HG03196 (cell line): Measurements from ENCODE around the gene RAPH1.

Experiments used
- ATAC-seq: cut with Tn5 transposase; IDR thresholded peaks from one replicate; pipeline ENCODE4 v1.9.1; 2021; ENCODE audit not compliant: unreplicated experiment

RAPH1 gene, protein sequence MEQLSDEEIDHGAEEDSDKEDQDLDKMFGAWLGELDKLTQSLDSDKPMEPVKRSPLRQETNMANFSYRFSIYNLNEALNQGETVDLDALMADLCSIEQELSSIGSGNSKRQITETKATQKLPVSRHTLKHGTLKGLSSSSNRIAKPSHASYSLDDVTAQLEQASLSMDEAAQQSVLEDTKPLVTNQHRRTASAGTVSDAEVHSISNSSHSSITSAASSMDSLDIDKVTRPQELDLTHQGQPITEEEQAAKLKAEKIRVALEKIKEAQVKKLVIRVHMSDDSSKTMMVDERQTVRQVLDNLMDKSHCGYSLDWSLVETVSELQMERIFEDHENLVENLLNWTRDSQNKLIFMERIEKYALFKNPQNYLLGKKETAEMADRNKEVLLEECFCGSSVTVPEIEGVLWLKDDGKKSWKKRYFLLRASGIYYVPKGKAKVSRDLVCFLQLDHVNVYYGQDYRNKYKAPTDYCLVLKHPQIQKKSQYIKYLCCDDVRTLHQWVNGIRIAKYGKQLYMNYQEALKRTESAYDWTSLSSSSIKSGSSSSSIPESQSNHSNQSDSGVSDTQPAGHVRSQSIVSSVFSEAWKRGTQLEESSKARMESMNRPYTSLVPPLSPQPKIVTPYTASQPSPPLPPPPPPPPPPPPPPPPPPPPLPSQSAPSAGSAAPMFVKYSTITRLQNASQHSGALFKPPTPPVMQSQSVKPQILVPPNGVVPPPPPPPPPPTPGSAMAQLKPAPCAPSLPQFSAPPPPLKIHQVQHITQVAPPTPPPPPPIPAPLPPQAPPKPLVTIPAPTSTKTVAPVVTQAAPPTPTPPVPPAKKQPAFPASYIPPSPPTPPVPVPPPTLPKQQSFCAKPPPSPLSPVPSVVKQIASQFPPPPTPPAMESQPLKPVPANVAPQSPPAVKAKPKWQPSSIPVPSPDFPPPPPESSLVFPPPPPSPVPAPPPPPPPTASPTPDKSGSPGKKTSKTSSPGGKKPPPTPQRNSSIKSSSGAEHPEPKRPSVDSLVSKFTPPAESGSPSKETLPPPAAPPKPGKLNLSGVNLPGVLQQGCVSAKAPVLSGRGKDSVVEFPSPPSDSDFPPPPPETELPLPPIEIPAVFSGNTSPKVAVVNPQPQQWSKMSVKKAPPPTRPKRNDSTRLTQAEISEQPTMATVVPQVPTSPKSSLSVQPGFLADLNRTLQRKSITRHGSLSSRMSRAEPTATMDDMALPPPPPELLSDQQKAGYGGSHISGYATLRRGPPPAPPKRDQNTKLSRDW

GRCh38 chr2:203535078-203535783, at the start of gene RAPH1:
Gene RAPH1 (minus strand): TSS chr2:203535301. CDS start chr2:203495353, 39,948 bp downstream.
- ATAC-seq, result peak; percentile 72

DNA sequence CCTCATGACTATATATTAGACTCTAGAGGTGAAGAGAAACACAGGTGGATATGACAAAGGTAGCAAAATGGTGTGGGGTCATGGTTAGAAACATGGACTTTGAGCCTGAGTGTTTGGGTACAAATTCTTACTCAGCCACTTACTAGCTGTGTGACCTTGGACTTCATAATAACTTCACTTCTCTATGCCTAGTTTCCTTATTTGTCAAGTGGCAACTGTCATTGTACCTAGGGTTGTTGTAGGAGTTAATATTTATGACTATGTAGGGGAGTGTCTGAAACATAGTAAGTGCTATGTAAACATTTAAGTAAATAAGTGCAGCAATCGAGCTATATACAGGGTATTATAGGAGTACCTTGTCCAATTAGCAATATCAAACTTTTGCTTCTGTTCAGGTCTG, 49.7 kb upstream of the RAPH1 start:
- no peak for ATAC-seq

DNA sequence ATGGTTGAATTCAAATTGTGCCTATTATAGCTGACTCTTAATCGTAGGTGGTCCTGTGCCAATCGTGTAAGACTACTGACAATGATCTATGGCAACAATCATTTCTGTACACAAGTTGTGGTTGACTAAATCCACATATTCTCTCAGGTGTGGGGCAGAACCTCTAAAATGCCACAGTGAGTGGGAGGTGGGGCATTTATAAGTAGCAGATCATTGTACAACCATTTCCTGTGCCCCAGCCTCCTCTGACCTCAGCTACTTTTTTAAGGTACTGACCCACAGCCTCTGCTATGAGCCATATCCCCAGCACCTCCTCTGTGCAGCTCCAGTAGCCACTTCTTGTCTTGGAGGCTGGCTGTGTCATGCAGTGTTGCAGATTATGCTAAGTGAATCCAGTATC, 48.6 kb upstream of the RAPH1 start:
- peak; percentile 72 for ATAC-seq

- ATAC-seq, result no peak
These were observed 48.1 kb upstream of the RAPH1 start for GRCh38 chr2:203583084-203583695.

DNA sequence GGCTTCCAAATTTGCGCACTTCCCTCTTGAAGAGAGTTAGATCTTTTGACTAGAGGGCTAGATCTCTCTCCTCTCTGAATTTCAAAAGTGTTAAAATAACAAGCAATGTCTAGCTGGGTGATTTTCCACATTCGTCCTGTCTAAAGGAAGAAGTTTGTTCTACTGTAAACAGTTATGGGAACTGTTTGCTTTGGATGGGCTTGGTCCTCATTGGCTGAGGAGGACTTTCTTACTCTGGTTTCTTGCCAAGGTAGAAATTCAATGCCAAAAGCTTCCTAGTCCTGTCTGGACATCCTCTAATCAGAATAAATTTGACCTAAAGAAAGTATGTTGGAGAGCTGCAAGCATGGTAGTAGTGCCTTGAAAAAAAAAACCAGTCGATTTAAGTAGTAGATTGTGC, 47.4 kb upstream of the RAPH1 start:
- no peak for ATAC-seq

- ATAC-seq, result no peak
These were observed 45.7 kb upstream of the RAPH1 start for GRCh38 chr2:203580844-203581243.

- no peak for ATAC-seq
These were observed 44.6 kb upstream of the RAPH1 start for GRCh38 chr2:203579730-203580129.

GRCh38 chr2:203578759-203579643, 43.9 kb upstream of the RAPH1 start:
- peak; percentile 90 for ATAC-seq

GRCh38 chr2:203574824-203575223, 39.7 kb upstream of the RAPH1 start:
- no peak for ATAC-seq

GRCh38 chr2:203572316-203572715, 37.2 kb upstream of the RAPH1 start:
- ATAC-seq, result no peak

DNA sequence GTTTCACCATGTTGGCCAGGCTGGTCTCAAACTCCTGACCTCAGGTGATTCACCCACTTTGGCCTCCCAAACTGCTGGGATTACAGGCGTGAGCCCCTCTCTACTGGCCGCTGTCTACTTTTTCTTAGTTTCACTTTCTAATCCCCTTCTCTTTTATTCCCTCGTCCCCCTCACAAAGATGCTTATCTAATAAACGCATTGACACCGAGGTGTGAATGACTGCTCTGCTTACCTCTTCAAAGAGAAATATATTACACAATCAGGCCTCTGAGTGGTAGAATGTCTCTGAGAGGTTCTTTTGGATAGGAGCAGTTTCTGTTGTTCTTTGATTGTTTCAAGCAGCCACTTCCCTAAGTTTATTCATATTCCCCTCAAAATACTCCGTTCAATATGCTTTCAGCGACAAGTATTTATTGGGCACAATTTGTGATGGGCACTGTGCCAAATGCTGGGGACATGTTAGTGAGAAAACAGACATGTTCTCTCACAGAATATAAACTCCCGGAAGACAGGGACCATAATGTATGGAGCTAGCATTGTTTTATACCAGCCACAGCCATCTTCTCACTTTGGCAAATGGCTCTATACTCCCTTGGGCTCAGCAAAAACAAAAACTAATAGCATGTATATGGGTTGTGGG, 34.7 kb upstream of the RAPH1 start:
- no peak for ATAC-seq

GRCh38 chr2:203567691-203568090, 32.6 kb upstream of the RAPH1 start:
- no peak for ATAC-seq

DNA sequence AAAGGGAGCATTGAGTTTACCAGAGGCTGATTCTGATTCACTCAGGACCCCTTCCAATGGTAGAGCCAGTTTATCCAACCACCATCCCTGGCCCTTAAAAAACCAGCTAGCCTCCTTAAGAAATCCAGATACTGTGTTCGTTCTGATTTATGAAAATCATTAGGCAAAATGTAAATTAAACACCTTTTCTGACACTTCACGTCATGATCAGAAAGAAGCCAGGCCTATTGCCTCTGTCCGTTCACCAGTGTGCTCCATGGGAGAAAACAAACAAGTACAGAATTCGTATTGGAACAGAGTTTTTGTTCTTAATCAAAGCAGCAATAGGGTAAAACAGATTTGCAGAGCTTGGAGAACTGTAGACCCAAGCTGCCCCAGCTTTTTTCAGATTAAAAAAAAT, 31.1 kb upstream of the RAPH1 start:
- no peak for ATAC-seq

DNA sequence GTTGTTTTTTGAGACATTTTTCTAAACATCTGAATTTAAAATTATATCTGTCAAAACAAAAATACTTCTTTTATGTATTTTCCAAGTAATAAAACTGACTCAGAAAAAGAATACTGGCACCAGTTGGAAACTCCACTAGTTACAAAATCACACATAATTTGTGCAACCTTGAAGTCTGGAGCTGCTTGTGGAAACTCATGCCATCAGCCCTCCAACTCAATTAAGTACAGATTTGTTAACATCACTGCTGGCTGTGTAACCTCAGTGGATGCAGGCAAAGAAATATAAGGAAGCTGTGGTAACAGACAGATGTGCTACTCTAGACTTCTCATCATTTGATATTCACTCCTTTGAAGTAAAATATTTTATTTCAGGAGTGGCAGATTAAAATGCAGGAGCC, 30.0 kb upstream of the RAPH1 start:
- ATAC-seq, result no peak

DNA sequence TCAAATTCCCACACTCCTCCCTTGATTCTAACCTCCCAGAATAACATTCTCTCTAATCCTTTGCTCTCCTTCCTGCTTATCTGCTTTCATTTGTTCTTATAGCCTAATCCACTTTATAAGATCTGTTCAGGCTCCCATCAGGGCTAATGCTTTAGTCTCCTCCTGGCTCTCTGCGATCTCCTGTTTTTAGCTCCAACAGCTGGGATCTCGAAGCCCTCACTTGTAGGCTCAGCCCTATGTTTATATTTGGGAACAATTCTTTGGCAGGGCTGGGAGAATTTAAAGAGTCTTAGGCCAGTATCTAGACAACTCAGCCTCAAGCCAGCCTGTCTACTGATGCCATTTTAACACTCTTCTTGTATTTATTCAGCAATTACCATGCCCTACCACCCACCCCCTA, 27.2 kb upstream of the RAPH1 start:
- no peak for ATAC-seq

GRCh38 chr2:203559641-203560040, 24.5 kb upstream of the RAPH1 start:
- ATAC-seq, result no peak

GRCh38 chr2:203553784-203554183, 18.7 kb upstream of the RAPH1 start:
- ATAC-seq, result no peak

GRCh38 chr2:203551778-203552177, 16.7 kb upstream of the RAPH1 start:
- no peak for ATAC-seq

GRCh38 chr2:203550266-203550665, 15.2 kb upstream of the RAPH1 start:
- ATAC-seq, result no peak
